Right cardiac atrium (tissue), 5 donors: ENCODE measurements around the gene GPR108. TPM values are rescaled to one million over a fixed set of nuclear protein-coding genes. Genes with fewer than 3 reads are reported as not detected.
"Not testable (repeated sequence)": the region's sequence is repeated elsewhere in the genome, so short reads cannot be mapped to it uniquely, and the experiment has no call there.

Source experiments
- ATAC-seq, 2 donors: fragments of 200-7000 bp; cut with Tn5 transposase; one replicate each; pipeline versions ENCODE4 v1.8.0 to v1.9.1; 2020; ENCODE audit warnings: moderate library complexity in 2 of 2, mild to moderate bottlenecking in 1 of 2
- DNase-seq, 3 donors: peaks; one replicate each; pipeline ENCODE4 v3.0.0-alpha.2; 2020
- H3K27ac ChIP-seq: one replicate; pipeline ENCODE4 v1.5.1; 2013; ENCODE audit warnings: mild to moderate bottlenecking, low read length, control low read depth, moderate library complexity
- H3K27me3 ChIP-seq: one replicate; pipeline ENCODE4 v1.6.1; 2013; ENCODE audit not compliant: control insufficient read depth, insufficient read depth
- H3K4me1 ChIP-seq: one replicate; pipeline ENCODE4 v1.6.1; 2013; ENCODE audit warnings: low read length; ENCODE audit not compliant: control insufficient read depth, insufficient read depth
- H3K4me3 ChIP-seq: one replicate; pipeline ENCODE4 v1.5.1; 2013; ENCODE audit warnings: low read length, control low read depth
- H3K9me3 ChIP-seq: one replicate; pipeline ENCODE4 v1.6.1; 2013; ENCODE audit warnings: low read length; ENCODE audit not compliant: control insufficient read depth
- WGBS: extraction: QIAGEN DNeasy Blood & Tissue Kit; methylation state at CpG from one replicate; pipeline ENCODE4 v1.1.7; 2013; 5-methylcytosine and 5-hydroxymethylcytosine counted together
- intact Hi-C, 4 donors: fragments of 100-400 bp; cut with DNase I; formaldehyde crosslinking; loops; one replicate each; pipeline versions ENCODE4 v1.11.0 to v1.14.0; 2022 to 2023
- polyA plus RNA-seq: library from polyadenylated mRNA; stranded (reverse); fragments of 200-250 nt; gene quantifications from one replicate; pipeline ENCODE4 v1.2.3, GENCODE V29; 2013
- total RNA-seq, 4 donors: library from RNA; stranded (reverse); fragmentation: NEBNext Ultra II Directional; extraction: Animal tissue kit (Norgen Biotek cat#: 25700); gene quantifications; one replicate each; pipeline ENCODE4 v1.2.1, GENCODE V29; 2021
- donor health status: healthy with polysubstance abuse.
- donor health status: DM: no; HTN: yes; CAD: no.
- donor health status: DM: no; HTN: no; CAD: no.
- donor health status: DM: no; HTN: yes; CAD: no; lungs with severe emphysema.
- donor health status: DM: yes; HTN: yes; CAD: no.

The GPR108 gene
- total and polyA plus RNA-seq, 5 donors, result 28.2 to 38.4 (median 35.8) TPM

DNA sequence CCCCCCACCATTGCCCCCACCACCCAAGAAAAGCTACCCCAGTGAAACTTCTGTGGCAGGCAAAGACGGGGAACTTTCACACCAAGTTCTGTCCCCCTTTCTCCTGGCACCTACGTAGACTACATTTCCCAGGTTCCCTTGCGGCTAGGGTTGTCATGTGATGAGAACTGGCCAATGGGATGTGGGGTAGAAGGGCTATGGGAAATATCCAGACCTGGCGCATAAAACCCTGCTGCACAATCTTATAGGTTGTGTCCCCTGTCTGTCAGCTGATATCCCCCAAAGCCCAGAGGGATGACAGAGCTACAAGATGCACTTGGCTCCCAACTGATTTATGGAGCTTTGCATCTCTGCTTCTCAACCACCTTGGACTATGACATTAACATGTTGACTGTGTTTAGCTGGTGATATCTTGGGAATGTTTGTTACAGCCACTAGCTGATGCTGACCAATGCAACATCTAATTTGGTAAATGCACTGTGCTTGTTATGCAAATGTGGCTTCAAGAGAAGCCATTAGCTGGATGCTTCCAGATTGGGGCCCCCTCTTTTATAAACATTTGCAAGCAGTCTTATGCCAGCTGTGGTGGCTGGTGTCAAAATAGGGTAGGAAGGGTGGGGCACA lies 23.8 kb upstream of the GPR108 start:
- intact Hi-C loops, result no loop called here
- peaks cover 3% of the 10 kb centered on the region for H3K27me3 ChIP-seq
- H3K4me1 ChIP-seq, result no peaks in the 10 kb centered on the region
- DNase-seq (no peak), ATAC-seq (peak in 1 of 2 donors; percentile 42)
- no peaks in the 10 kb centered on the region for H3K9me3 ChIP-seq
- H3K4me3 ChIP-seq, result no peak overlapping the region
- 80% methylated on average over 4 of the region's 4 CpGs for WGBS
- H3K27ac ChIP-seq, result no peak overlapping the region

- Histone ChIP-seq H3K27me3 (no peaks in the 10 kb centered on the region), H3K4me1 (no peaks in the 10 kb centered on the region), H3K9me3 (no peaks in the 10 kb centered on the region), H3K4me3 (no peak overlapping the region), H3K27ac (no peak overlapping the region)
- DNase-seq (peak in 1 of 3 donors; percentile 52), ATAC-seq (peak; percentile 26 to 29)
- 90% methylated on average over 17 of the region's 17 CpGs for WGBS
- intact Hi-C loops, result no loop called here
These were observed 23.2 kb upstream of the GPR108 start for GRCh38 chr19:6760606-6761005.

- no peaks in the 10 kb centered on the region for H3K4me1 ChIP-seq
- no peak for ATAC-seq
- 90% methylated on average over 23 of the region's 23 CpGs for WGBS
- H3K27me3 ChIP-seq, result no peaks in the 10 kb centered on the region
- H3K27ac ChIP-seq, result no peak overlapping the region
- intact Hi-C loops, result no loop called here
- H3K4me3 ChIP-seq, result no peak overlapping the region
- peak in 2 of 3 donors; percentile 24 to 52 for DNase-seq
- H3K9me3 ChIP-seq, result no peaks in the 10 kb centered on the region
These were observed 17.5 kb upstream of the GPR108 start for GRCh38 chr19:6754653-6755463.

DNA sequence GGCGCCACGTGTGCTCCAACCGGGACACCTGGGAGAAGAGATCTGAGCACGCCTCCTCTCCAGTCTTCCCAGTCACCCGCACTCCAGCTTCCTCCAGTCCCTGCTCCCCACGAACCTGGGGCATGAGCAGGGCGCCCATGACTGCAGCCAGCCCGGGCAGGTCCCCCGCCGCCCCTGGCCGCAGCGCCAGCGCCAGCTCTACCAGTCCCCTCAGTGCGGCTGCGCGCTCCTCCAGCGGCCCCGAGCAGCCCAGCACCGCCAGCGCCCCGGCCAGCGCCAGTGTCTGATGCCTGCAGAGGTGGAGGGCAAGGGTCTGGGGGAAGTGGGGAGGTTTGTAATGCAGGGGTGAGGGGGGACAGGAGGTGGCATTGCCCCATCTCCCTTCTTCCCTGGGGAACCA lies 16.8 kb upstream of the GPR108 start:
- Histone ChIP-seq H3K4me3 (no peak overlapping the region), H3K27ac (no peak overlapping the region), H3K4me1 (no peaks in the 10 kb centered on the region), H3K9me3 (no peaks in the 10 kb centered on the region), H3K27me3 (no peaks in the 10 kb centered on the region)
- ATAC-seq, result peak in 1 of 2 donors; percentile 6
- peak in 2 of 3 donors; percentile 62 to 64 for DNase-seq
- 95% methylated on average over 22 of the region's 22 CpGs for WGBS
- intact Hi-C loops, result no loop called here

GRCh38 chr19:6753178-6754031 lies 16.0 kb upstream of the GPR108 start:
- H3K4me1 ChIP-seq, result no peaks in the 10 kb centered on the region
- H3K4me3 ChIP-seq, result peak overlapping the region; percentile 11
- peak; percentile 88 to 93 (median 91) for DNase-seq
- ATAC-seq, result peak; percentile 82 to 92
- no peaks in the 10 kb centered on the region for H3K27me3 ChIP-seq
- H3K9me3 ChIP-seq, result no peaks in the 10 kb centered on the region
- peak overlapping the region; percentile 0 for H3K27ac ChIP-seq
- intact Hi-C loops, result no loop called here
- 6% methylated on average over 50 of the region's 50 CpGs for WGBS

- H3K27ac ChIP-seq, result no peak overlapping the region
- intact Hi-C loops, result no loop called here
- peak in 1 of 3 donors; percentile 52 for DNase-seq
These were observed 15.1 kb upstream of the GPR108 start for GRCh38 chr19:6752256-6753177.

GRCh38 chr19:6751189-6751588 lies 13.8 kb upstream of the GPR108 start:
- Histone ChIP-seq H3K27ac (no peak overlapping the region), H3K4me3 (no peak overlapping the region), H3K4me1 (no peaks in the 10 kb centered on the region), H3K27me3 (no peaks in the 10 kb centered on the region), H3K9me3 (no peaks in the 10 kb centered on the region)
- no peak for ATAC-seq
- peak in 1 of 3 donors; percentile 45 for DNase-seq
- intact Hi-C loops, result no loop called here
- WGBS, result 92% methylated on average over 16 of the region's 16 CpGs

More at GRCh38 chr19:6752256-6753177, 15.1 kb upstream of the GPR108 start:
- peak in 1 of 2 donors; percentile 4 for ATAC-seq
- H3K4me1 ChIP-seq, result no peaks in the 10 kb centered on the region
- 68% methylated on average over 50 of the region's 50 CpGs for WGBS
- H3K4me3 ChIP-seq, result no peak overlapping the region
- no peaks in the 10 kb centered on the region for H3K27me3 ChIP-seq
- H3K9me3 ChIP-seq, result no peaks in the 10 kb centered on the region

DNA sequence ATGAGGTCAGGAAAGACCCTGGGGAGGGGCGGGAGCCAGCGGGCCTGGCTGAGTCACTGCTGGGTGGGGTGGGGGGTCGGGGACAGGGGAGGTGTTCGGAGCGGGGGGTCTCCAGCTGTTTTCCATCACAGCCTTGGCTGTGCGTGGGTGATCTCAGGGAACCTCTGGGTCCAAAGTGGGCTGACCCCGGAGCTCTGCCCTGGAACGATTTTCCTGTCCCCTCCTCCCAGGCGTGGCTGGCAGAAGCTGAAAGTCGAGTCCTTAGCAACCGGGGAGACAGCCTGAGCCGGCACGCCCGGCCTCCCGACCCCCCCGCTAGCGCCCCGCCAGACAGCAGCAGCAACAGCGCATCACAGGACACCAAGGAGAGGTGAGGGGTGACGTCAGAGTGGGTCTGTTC lies 12.7 kb upstream of the GPR108 start:
- DNase-seq (peak; percentile 82 to 90 (median 89)), ATAC-seq (peak; percentile 29 to 52)
- 64% methylated on average over 20 of the region's 20 CpGs for WGBS
- Histone ChIP-seq H3K9me3 (no peaks in the 10 kb centered on the region), H3K4me1 (peaks cover 5% of the 10 kb centered on the region), H3K4me3 (no peak overlapping the region), H3K27me3 (no peaks in the 10 kb centered on the region), H3K27ac (no peak overlapping the region)
- intact Hi-C loops, result no loop called here

DNA sequence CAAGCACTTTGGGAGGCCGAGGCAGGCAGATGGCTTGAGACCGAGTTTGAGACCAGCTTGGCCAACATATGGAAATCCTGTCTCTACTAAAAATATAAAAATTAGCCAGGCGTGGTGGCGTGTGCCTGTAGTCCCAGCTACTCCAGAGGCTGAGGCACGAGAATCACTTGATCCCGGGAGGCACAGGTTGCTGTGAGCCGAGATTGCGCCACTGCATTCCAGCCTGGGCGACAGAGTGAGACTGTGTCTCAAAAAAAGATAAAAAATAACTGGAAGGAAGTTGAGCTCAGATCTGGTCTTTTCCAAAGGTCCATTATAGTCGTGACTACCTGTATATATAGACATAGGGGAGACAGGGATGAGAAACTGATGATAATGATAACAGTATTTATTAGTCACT lies 11.2 kb upstream of the GPR108 start:
- ATAC-seq, H3K4me3 ChIP-seq, H3K27ac ChIP-seq, H3K9me3 ChIP-seq, intact Hi-C loops, H3K27me3 ChIP-seq: not testable (repeated sequence)
- DNase-seq, result peak in 2 of 3 donors; percentile 47 to 73
- WGBS, result 71% methylated on average over 10 of the region's 10 CpGs
- peaks cover 10% of the 10 kb centered on the region for H3K4me1 ChIP-seq

DNA sequence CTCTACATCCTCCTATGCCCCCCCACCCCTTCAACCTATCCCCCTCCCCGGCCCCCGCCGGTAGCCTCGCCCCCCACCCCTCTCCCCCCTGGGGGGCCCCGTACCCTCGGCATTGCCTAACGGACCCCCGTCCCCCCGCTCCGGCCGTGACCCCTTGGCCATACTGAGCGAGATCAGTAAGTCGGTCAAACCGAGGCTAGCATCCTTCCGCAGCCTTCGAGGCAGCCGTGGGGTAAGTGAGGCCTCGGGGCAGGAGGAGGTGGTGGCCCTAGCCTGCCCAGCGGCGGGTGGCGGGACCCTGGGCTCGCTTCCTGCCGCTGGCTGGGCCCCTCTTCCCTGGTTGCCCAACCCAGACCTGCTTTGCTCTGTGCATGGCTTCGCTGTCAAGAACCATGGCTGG lies 8.6 kb upstream of the GPR108 start:
- H3K27ac ChIP-seq, result no peak overlapping the region
- no peaks in the 10 kb centered on the region for H3K9me3 ChIP-seq
- H3K4me1 ChIP-seq, result peaks cover 11% of the 10 kb centered on the region
- 94% methylated on average over 24 of the region's 24 CpGs for WGBS
- peak in 1 of 3 donors; percentile 46 for DNase-seq
- H3K4me3 ChIP-seq, result no peak overlapping the region
- ATAC-seq, result no peak
- intact Hi-C loops, result no loop called here
- H3K27me3 ChIP-seq, result no peaks in the 10 kb centered on the region
